Measurements from ENCODE around the gene GIT1. TPM values are rescaled to one million over a fixed set of nuclear protein-coding genes. Genes with fewer than 3 reads are reported as not detected.

Gene GIT1
- total and polyA plus RNA-seq, 2 donors (not counting 3 experiments of a cell fraction or from before 2014, with no cell fraction given): 75.5 to 92.5 TPM

- H3K9me1 ChIP-seq (replicated peaks; ENCODE audit: control insufficient read depth, extremely low read depth, insufficient read depth, low read length): no peaks in the 10 kb centered on the region
Observed at GRCh38 chr17:29582772-29583171, 6.7 kb downstream of the GIT1 start.

More at GRCh38 chr17:29582772-29583171, 6.7 kb downstream of the GIT1 start:
- H4K20me1 ChIP-seq (replicated peaks; ENCODE audit: control insufficient read depth, extremely low read depth, insufficient read depth, low read length): no peaks in the 10 kb centered on the region
- no peak overlapping the region for H2AFZ ChIP-seq (ENCODE audit: low read depth, low read length)
- POLR2A ChIA-PET: no interaction called here
- TF ChIP-seq FOS (IDR thresholded peaks at IDR 0.05; ENCODE audit: borderline replicate concordance, insufficient read depth, low read length) (no peak), JUN (IDR thresholded peaks at IDR 0.05; ENCODE audit: borderline replicate concordance, insufficient read depth, insufficient read length, low read depth) (no peak), GATA2 (IDR thresholded peaks at IDR 0.05; ENCODE audit: insufficient read depth, insufficient read length, low read depth, low read length) (no peak), MYC (IDR thresholded peaks at IDR 0.05; ENCODE audit: low read depth, low read length) (no peak), POLR2AphosphoS5 (IDR thresholded peaks at IDR 0.05; ENCODE audit: insufficient read depth, low read depth, low read length) (no peak), EZH2 (IDR thresholded peaks at IDR 0.05; ENCODE audit: borderline replicate concordance, low read depth, low read length, severe bottlenecking) (no peak)
- TF ChIP-seq, protein P1, sequence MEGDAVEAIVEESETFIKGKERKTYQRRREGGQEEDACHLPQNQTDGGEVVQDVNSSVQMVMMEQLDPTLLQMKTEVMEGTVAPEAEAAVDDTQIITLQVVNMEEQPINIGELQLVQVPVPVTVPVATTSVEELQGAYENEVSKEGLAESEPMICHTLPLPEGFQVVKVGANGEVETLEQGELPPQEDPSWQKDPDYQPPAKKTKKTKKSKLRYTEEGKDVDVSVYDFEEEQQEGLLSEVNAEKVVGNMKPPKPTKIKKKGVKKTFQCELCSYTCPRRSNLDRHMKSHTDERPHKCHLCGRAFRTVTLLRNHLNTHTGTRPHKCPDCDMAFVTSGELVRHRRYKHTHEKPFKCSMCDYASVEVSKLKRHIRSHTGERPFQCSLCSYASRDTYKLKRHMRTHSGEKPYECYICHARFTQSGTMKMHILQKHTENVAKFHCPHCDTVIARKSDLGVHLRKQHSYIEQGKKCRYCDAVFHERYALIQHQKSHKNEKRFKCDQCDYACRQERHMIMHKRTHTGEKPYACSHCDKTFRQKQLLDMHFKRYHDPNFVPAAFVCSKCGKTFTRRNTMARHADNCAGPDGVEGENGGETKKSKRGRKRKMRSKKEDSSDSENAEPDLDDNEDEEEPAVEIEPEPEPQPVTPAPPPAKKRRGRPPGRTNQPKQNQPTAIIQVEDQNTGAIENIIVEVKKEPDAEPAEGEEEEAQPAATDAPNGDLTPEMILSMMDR (IDR thresholded peaks at IDR 0.05; ENCODE audit: extremely low read depth in 1 of 2, insufficient read depth in 1 of 2, low read depth in 1 of 2, low read length in 2 of 2): no peak
- TF ChIP-seq, protein P2, sequence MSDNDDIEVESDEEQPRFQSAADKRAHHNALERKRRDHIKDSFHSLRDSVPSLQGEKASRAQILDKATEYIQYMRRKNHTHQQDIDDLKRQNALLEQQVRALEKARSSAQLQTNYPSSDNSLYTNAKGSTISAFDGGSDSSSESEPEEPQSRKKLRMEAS (IDR thresholded peaks at IDR 0.05; ENCODE audit: insufficient read depth, insufficient read length): no peak
- DNase-seq (ENCODE audit: low read depth, low spot score): no peak
- no peak overlapping the region for H3K4me2 ChIP-seq (ENCODE audit: insufficient read depth, low read length)
- no peaks in the 10 kb centered on the region for H3K27me3 ChIP-seq (ENCODE audit: control insufficient read depth in 2 of 2, insufficient read depth in 2 of 2, low read length in 2 of 2)
- peaks cover 18 to 32% of the 10 kb centered on the region in 2 experiments for H3K36me3 ChIP-seq (ENCODE audit: control insufficient read depth in 2 of 2, extremely low read depth in 1 of 2, insufficient read depth in 2 of 2, low read length in 2 of 2)
- no peaks in the 10 kb centered on the region for H3K9me3 ChIP-seq (replicated peaks; ENCODE audit: control insufficient read depth, insufficient read depth, low read length)
- BruUV-seq (replicated peaks): no TSS peak
- H3K4me3 ChIP-seq (replicated peaks in 1 of 3; ENCODE audit: insufficient read depth in 1 of 3, low read depth in 1 of 3, low read length in 3 of 3): no peak overlapping the region
- H3K4me1 ChIP-seq (ENCODE audit: control insufficient read depth, extremely low read depth, insufficient read depth, low read length): peaks cover 41% of the 10 kb centered on the region
- intact Hi-C loops (cut with micrococcal nuclease): no loop called here
- H3K79me2 ChIP-seq (ENCODE audit: control insufficient read depth, insufficient read depth, low read length): peaks cover 63% of the 10 kb centered on the region
- H3K9ac ChIP-seq (replicated peaks; ENCODE audit: extremely low read depth, insufficient read depth, low read length): no peak overlapping the region
- CTCF ChIA-PET: interaction anchor here (4.3 to 9.4 kb wide), 2 partner anchors 10 to 33 kb away, joined by 113 to 152 read pairs; partner anchors contain the start of gene ANKRD13B
- dilution Hi-C loops (cut with MboI; ENCODE audit: extremely low pct_ligation_motif_present, low sequenced_read_pairs): no loop called here
- H3K27ac ChIP-seq (ENCODE audit: insufficient read depth, low read depth, low read length): no peak overlapping the region
- FAIRE-seq: no peak
